22Rv1 (cell line): ENCODE measurements around the gene GSTT2.
"Not testable (repeated sequence)": the region's sequence is repeated elsewhere in the genome, so short reads cannot be mapped to it uniquely, and the experiment has no call there.

Source experiments
- H3K27ac ChIP-seq: fragments of 450-650 bp; 2 replicates; pipeline ENCODE4 v1.5.1; 2017
- CTCF ChIP-seq: fragments of 450-650 bp; IDR thresholded peaks from 2 replicates; pipeline ENCODE4 v1.5.1; 2017; ENCODE audit warnings: mild to moderate bottlenecking
- ZFX ChIP-seq: fragments of 450-650 bp; IDR thresholded peaks from 2 replicates; pipeline ENCODE4 v1.6.1; 2017; ENCODE audit warnings: antibody characterized with exemption, borderline replicate concordance

GSTT2 gene

GRCh38 chr22:23969071-23969470, 10.9 kb upstream of the GSTT2 start:
- TF ChIP-seq CTCF (no peak), ZFX (no peak)
- no peak overlapping the region for H3K27ac ChIP-seq

GRCh38 chr22:23970201-23970641, 9.7 kb upstream of the GSTT2 start:
- TF ChIP-seq ZFX: no peak
- no peak for TF ChIP-seq CTCF
- H3K27ac ChIP-seq: no peak overlapping the region

- TF ChIP-seq ZFX: no peak
- TF ChIP-seq CTCF: no peak
- H3K27ac ChIP-seq: no peak overlapping the region
Measured at GRCh38 chr22:23970816-23971486, 9.0 kb upstream of the GSTT2 start.

- not testable (repeated sequence) for H3K27ac ChIP-seq
Measured at GRCh38 chr22:23971927-23972326, 8.0 kb upstream of the GSTT2 start.

- not testable (repeated sequence) for H3K27ac ChIP-seq
Measured at GRCh38 chr22:23974345-23974744, 5.6 kb upstream of the GSTT2 start, which contains the start of gene DDT. Gene DDT, minus strand, starts transcription at chr22:23974441. Its CDS starts 27 bp downstream, at chr22:23974414.

- H3K27ac ChIP-seq: not testable (repeated sequence)
Measured at GRCh38 chr22:23974836-23975352, 5.0 kb upstream of the GSTT2 start.

GRCh38 chr22:23977304-23977703, 2.6 kb upstream of the GSTT2 start:
- H3K27ac ChIP-seq: not testable (repeated sequence)

GRCh38 chr22:23980567-23980966, 633 bp downstream of the GSTT2 start:
- not testable (repeated sequence) for H3K27ac ChIP-seq

- TF ChIP-seq CTCF (no peak), ZFX (no peak)
- no peak overlapping the region for H3K27ac ChIP-seq
Measured at GRCh38 chr22:23984430-23984829, 4.5 kb downstream of the GSTT2 start.

- H3K27ac ChIP-seq: not testable (repeated sequence)
Measured at GRCh38 chr22:23986089-23986488, 6.2 kb downstream of the GSTT2 start.

GRCh38 chr22:23986538-23987178, 6.7 kb downstream of the GSTT2 start:
- H3K27ac ChIP-seq: not testable (repeated sequence)

GRCh38 chr22:23989583-23990244, 9.8 kb downstream of the GSTT2 start:
- H3K27ac ChIP-seq: not testable (repeated sequence)

GRCh38 chr22:23993080-23993479, 13.1 kb downstream of the GSTT2 start:
- not testable (repeated sequence) for H3K27ac ChIP-seq

GRCh38 chr22:23993581-23994177, 13.7 kb downstream of the GSTT2 start:
- H3K27ac ChIP-seq: not testable (repeated sequence)
